Measurements from ENCODE around the gene CTXN1. TPM values are rescaled to one million over a fixed set of nuclear protein-coding genes. Genes with fewer than 3 reads are reported as not detected.
"Not testable (repeated sequence)": the region's sequence is repeated elsewhere in the genome, so short reads cannot be mapped to it uniquely, and the experiment has no call there.

Gene CTXN1
- total and polyA plus RNA-seq, 2 donors (not counting 1 experiment from before 2014, with no cell fraction given), result not detected

- TF ChIP-seq CTCF (IDR thresholded peaks at IDR 0.05), result peak; percentile 30
These were observed 7.8 kb downstream of the CTXN1 start for GRCh38 chr19:7918062-7918614.

GRCh38 chr19:7917267-7918061 is 8.5 kb downstream of the CTXN1 start:
- ChIA-PET CTCF (interaction anchor here (0.7 to 3.7 kb wide), 9 partner anchors 9 to 88 kb away, joined by 3 to 21 read pairs (median 3); partner anchors contain the start of genes MAP2K7 and TIMM44), POLR2A (interaction anchor here (0.5 to 1.7 kb wide), 2 partner anchors 14 to 1329 kb away, joined by 6 read pairs; partner anchors contain the start of gene MAP2K7)
- ATAC-seq (ENCODE audit: low read depth) (no peak), DNase-seq (peak; percentile 80)
- Histone ChIP-seq H4K20me1 (ENCODE audit: control insufficient read depth, insufficient read depth, low read length, poor library complexity, severe bottlenecking) (peaks cover 53% of the 10 kb centered on the region), H3K4me1 (ENCODE audit: control insufficient read depth in 2 of 2, insufficient read depth in 2 of 2, low read length in 2 of 2) (peaks cover 57 to 58% of the 10 kb centered on the region in 2 donors), H3K36me3 (replicated peaks in 1 of 2; ENCODE audit: control extremely low read depth in 1 of 2, control insufficient read depth in 1 of 2, extremely low read depth in 1 of 2, insufficient read depth in 2 of 2, low read length in 1 of 2) (peaks cover 0 to 5% of the 10 kb centered on the region in 2 experiments), H3K79me2 (ENCODE audit: control insufficient read depth, insufficient read depth, low read length) (peaks cover 3% of the 10 kb centered on the region), H3K4me3 (ENCODE audit: control extremely low read depth in 1 of 5, extremely low read depth in 1 of 5, insufficient read depth in 1 of 5, low read depth in 2 of 5, low read length in 4 of 5) (peak overlapping the region in 4 of 5 experiments; percentile 3 to 48 (median 18)), H3K9ac (ENCODE audit: low read length) (peak overlapping the region; percentile 52), H3K4me2 (replicated peaks; ENCODE audit: low read depth, low read length, poor library complexity, severe bottlenecking) (peak overlapping the region; percentile 87), H3K27ac (ENCODE audit: low read length in 2 of 2) (no peak overlapping the region), H2AFZ (ENCODE audit: insufficient read depth, low read depth, low read length, poor library complexity, severe bottlenecking) (peak overlapping the region; percentile 61), H3K9me3 (ENCODE audit: control extremely low read depth in 1 of 3, control insufficient read depth in 2 of 3, insufficient read depth in 1 of 3, low read length in 2 of 3) (peaks cover 0 to 28% (median 0%) of the 10 kb centered on the region in 3 donors), H3K27me3 (replicated peaks in 1 of 4; ENCODE audit: control extremely low read depth in 1 of 4, control insufficient read depth in 3 of 4, insufficient read depth in 4 of 4, low read length in 3 of 4) (peaks cover 0 to 47% (median 25%) of the 10 kb centered on the region in 4 experiments)
- 2% methylated on average over 70 of the region's 71 CpGs for WGBS (ENCODE audit: insufficient coverage)
- Mint-ChIP-seq H3K9me3 (ENCODE audit: insufficient read depth) (no peaks in the 10 kb centered on the region), H3K27me3 (peaks cover 24% of the 10 kb centered on the region), H3K27ac (peak overlapping the region; percentile 70), H3K4me3 (peak overlapping the region; percentile 82), H3K4me1 (peaks cover 42% of the 10 kb centered on the region)
- intact Hi-C loops (cut with micrococcal nuclease), result no loop called here
- TF ChIP-seq EZH2 (IDR thresholded peaks at IDR 0.05; ENCODE audit: borderline replicate concordance, insufficient read depth, low read depth, low read length, poor library complexity, severe bottlenecking), result peak; percentile 63
- peak; percentile 75 for TF ChIP-seq CTCF (IDR thresholded peaks at IDR 0.05)

More at GRCh38 chr19:7918062-7918614, 7.8 kb downstream of the CTXN1 start:
- WGBS (ENCODE audit: insufficient coverage), result 29% methylated on average over 15 of the region's 29 CpGs
- H3K79me2 ChIP-seq (ENCODE audit: control insufficient read depth, insufficient read depth, low read length); DNase-seq; ATAC-seq (ENCODE audit: low read depth); intact Hi-C loops (cut with micrococcal nuclease); H3K27ac ChIP-seq (ENCODE audit: low read length in 2 of 2); POLR2A ChIA-PET; H3K9me3 Mint-ChIP-seq (ENCODE audit: insufficient read depth): not testable (repeated sequence)
- peak overlapping the region in 2 of 5 experiments; percentile 18 for H3K4me3 ChIP-seq (ENCODE audit: control extremely low read depth in 1 of 5, extremely low read depth in 1 of 5, insufficient read depth in 1 of 5, low read depth in 2 of 5, low read length in 4 of 5)
- Mint-ChIP-seq H3K27me3 (peaks cover 24% of the 10 kb centered on the region), H3K4me3 (peak overlapping the region; percentile 78), H3K27ac (peak overlapping the region; percentile 70), H3K4me1 (peaks cover 45% of the 10 kb centered on the region)
- peaks cover 53% of the 10 kb centered on the region for H4K20me1 ChIP-seq (ENCODE audit: control insufficient read depth, insufficient read depth, low read length, poor library complexity, severe bottlenecking)
- peaks cover 0 to 28% (median 0%) of the 10 kb centered on the region in 3 donors for H3K9me3 ChIP-seq (ENCODE audit: control extremely low read depth in 1 of 3, control insufficient read depth in 2 of 3, insufficient read depth in 1 of 3, low read length in 2 of 3)
- peaks cover 57 to 58% of the 10 kb centered on the region in 2 donors for H3K4me1 ChIP-seq (ENCODE audit: control insufficient read depth in 2 of 2, insufficient read depth in 2 of 2, low read length in 2 of 2)
- H3K9ac ChIP-seq (ENCODE audit: low read length), result peak overlapping the region; percentile 52
- CTCF ChIA-PET, result interaction anchor here (0.7 to 3.7 kb wide), 9 partner anchors 9 to 89 kb away, joined by 3 to 21 read pairs (median 3); partner anchors contain the start of genes MAP2K7 and TIMM44
- H3K4me2 ChIP-seq (replicated peaks; ENCODE audit: low read depth, low read length, poor library complexity, severe bottlenecking), result peak overlapping the region; percentile 87
- peaks cover 0 to 47% (median 25%) of the 10 kb centered on the region in 4 experiments for H3K27me3 ChIP-seq (replicated peaks in 1 of 4; ENCODE audit: control extremely low read depth in 1 of 4, control insufficient read depth in 3 of 4, insufficient read depth in 4 of 4, low read length in 3 of 4)
- H2AFZ ChIP-seq (ENCODE audit: insufficient read depth, low read depth, low read length, poor library complexity, severe bottlenecking), result peak overlapping the region; percentile 61
- peaks cover 0 to 12% of the 10 kb centered on the region in 2 experiments for H3K36me3 ChIP-seq (replicated peaks in 1 of 2; ENCODE audit: control extremely low read depth in 1 of 2, control insufficient read depth in 1 of 2, extremely low read depth in 1 of 2, insufficient read depth in 2 of 2, low read length in 1 of 2)
